CD4-positive, alpha-beta T cell (primary cell): ENCODE data around the gene KCNAB1. TPM values are rescaled to one million over a fixed set of nuclear protein-coding genes. Genes with fewer than 3 reads are reported as not detected.

ENCODE experiments used
- ATAC-seq: fragments of 200-7000 bp; cut with Tn5 transposase; one replicate; pipeline ENCODE4 v1.10.0; 2022; ENCODE audit warnings: mild to moderate bottlenecking; ENCODE audit not compliant: poor library complexity
- CTCF ChIA-PET: fragments of 350-600 bp; sonication (Branson Sonifier 250); formaldehyde crosslinking; loops from one replicate; lab custom pipeline; 2021; ENCODE audit warnings: antibody characterized with exemption, inconsistent platforms; lab: Charles Lee
- POLR2A ChIA-PET: fragments of 350-600 bp; sonication (Branson Sonifier 250); formaldehyde crosslinking; loops from one replicate; lab custom pipeline; 2021; ENCODE audit warnings: antibody characterized with exemption, inconsistent platforms; lab: Charles Lee
- DNase-seq, 14 experiments: peaks; one replicate each; pipeline ENCODE4 v3.0.0-alpha.2; 2013 to 2020; ENCODE audit warnings: mixed read lengths in 2 of 14
- H3K27ac ChIP-seq, 2 donors: one replicate each; pipeline versions ENCODE4 v1.5.1 to v1.7.0; 2013; ENCODE audit warnings: low read length in 2 of 2, low read depth in 1 of 2, mild to moderate bottlenecking in 1 of 2
- H3K27me3 ChIP-seq, 2 experiments: 1 replicate in 1 of 2; 2 replicates in 1 of 2; pipeline versions ENCODE4 v1.6.1 to v1.7.0; 2013; ENCODE audit warnings: low read length in 2 of 2, control low read depth in 1 of 2, mild to moderate bottlenecking in 1 of 2, moderate library complexity in 1 of 2; ENCODE audit not compliant: insufficient read depth in 2 of 2, control insufficient read depth in 1 of 2
- H3K36me3 ChIP-seq: one replicate; pipeline ENCODE4 v1.6.1; 2013; ENCODE audit warnings: low read length, control low read depth; ENCODE audit not compliant: insufficient read depth
- H3K4me1 ChIP-seq: one replicate; pipeline ENCODE4 v1.6.1; 2013; ENCODE audit warnings: low read length, control low read depth; ENCODE audit not compliant: insufficient read depth
- H3K4me3 ChIP-seq: one replicate; pipeline ENCODE4 v1.5.1; 2013; ENCODE audit warnings: mild to moderate bottlenecking, low read length, moderate library complexity
- H3K9me3 ChIP-seq, 2 experiments: 1 replicate in 1 of 2; 2 replicates in 1 of 2; pipeline versions ENCODE4 v1.6.1 to v1.7.0; 2013; ENCODE audit warnings: low read length in 2 of 2, mild to moderate bottlenecking in 2 of 2, control low read depth in 1 of 2, moderate library complexity in 1 of 2; ENCODE audit not compliant: control insufficient read depth in 1 of 2, insufficient read depth in 1 of 2
- H3K27ac Mint-ChIP-seq: one replicate; pipeline ENCODE4 v1.8.0; 2020; ENCODE audit warnings: mixed read lengths
- H3K27me3 Mint-ChIP-seq: one replicate; pipeline ENCODE4 v1.8.0; 2021; ENCODE audit warnings: mixed read lengths
- H3K36me3 Mint-ChIP-seq: one replicate; pipeline ENCODE4 v1.8.0; 2021; ENCODE audit warnings: low read depth, mixed read lengths
- H3K4me1 Mint-ChIP-seq: one replicate; pipeline ENCODE4 v1.8.0; 2021; ENCODE audit warnings: low read depth, mixed read lengths
- H3K4me3 Mint-ChIP-seq: one replicate; pipeline ENCODE4 v1.8.0; 2020; ENCODE audit warnings: mild to moderate bottlenecking, mixed read lengths
- H3K9me3 Mint-ChIP-seq: one replicate; pipeline ENCODE4 v1.8.0; 2020; ENCODE audit warnings: mixed read lengths
- intact Hi-C, 2 experiments: fragments of 100-400 bp; cut with DNase I in 1 of 2; cut with micrococcal nuclease in 1 of 2; formaldehyde crosslinking; loops; one replicate each; pipeline versions ENCODE4 v1.15.1 to v1.9.0; 2023 to 2025; cut with DNase I, micrococcal nuclease
- total RNA-seq, 174 experiments: library from RNA in 2 of 174; stranded (reverse) in 2 of 174; gene quantifications; one replicate each; pipeline ENCODE4 v1.2.3 and lab custom pipeline; 2021 to 2026
- TF ChIP-seq, protein P1 (sequence below): fragments of 200-600 bp; IDR thresholded peaks from one replicate; pipeline ENCODE4 v1.8.0; 2022; ENCODE audit warnings: antibody characterized with exemption, mild to moderate bottlenecking

Gene KCNAB1
- total RNA-seq, 2 experiments from 2014 or later: 0.14 TPM; not detected in 1

DNA sequence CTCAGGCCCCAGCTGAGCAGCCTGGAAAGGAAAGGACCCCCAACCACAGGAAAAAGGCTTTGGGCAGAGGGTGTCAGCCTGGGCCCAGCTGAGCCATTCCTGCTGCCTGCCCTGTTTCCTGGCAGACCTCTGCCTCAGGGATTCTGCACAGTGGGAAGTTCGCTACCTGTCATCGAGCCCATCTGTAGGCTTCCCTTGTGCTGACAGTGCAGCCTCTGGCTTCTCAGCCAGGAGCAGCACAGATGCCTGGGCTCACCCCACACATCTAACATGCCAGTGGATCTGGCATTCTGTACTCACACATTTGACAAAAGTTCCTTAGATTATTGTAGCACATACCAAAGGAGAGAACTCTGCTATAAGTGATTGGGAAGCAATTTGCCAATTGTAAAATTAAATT, 232.3 kb downstream of the KCNAB1 start:
- Mint-ChIP-seq H3K36me3 (no peaks in the 10 kb centered on the region), H3K27me3 (no peaks in the 10 kb centered on the region), H3K4me3 (no peak overlapping the region), H3K9me3 (no peaks in the 10 kb centered on the region), H3K27ac (no peak overlapping the region), H3K4me1 (no peaks in the 10 kb centered on the region)
- TF ChIP-seq, protein P1, sequence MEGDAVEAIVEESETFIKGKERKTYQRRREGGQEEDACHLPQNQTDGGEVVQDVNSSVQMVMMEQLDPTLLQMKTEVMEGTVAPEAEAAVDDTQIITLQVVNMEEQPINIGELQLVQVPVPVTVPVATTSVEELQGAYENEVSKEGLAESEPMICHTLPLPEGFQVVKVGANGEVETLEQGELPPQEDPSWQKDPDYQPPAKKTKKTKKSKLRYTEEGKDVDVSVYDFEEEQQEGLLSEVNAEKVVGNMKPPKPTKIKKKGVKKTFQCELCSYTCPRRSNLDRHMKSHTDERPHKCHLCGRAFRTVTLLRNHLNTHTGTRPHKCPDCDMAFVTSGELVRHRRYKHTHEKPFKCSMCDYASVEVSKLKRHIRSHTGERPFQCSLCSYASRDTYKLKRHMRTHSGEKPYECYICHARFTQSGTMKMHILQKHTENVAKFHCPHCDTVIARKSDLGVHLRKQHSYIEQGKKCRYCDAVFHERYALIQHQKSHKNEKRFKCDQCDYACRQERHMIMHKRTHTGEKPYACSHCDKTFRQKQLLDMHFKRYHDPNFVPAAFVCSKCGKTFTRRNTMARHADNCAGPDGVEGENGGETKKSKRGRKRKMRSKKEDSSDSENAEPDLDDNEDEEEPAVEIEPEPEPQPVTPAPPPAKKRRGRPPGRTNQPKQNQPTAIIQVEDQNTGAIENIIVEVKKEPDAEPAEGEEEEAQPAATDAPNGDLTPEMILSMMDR: no peak
- ChIA-PET POLR2A (no interaction called here), CTCF (no interaction called here)
- no peaks in the 10 kb centered on the region for H3K9me3 ChIP-seq
- no peak overlapping the region for H3K4me3 ChIP-seq
- intact Hi-C loops: no loop called here
- ATAC-seq (no peak), DNase-seq (no peak)
- H3K4me1 ChIP-seq: no peaks in the 10 kb centered on the region
- no peak overlapping the region for H3K27ac ChIP-seq
- H3K36me3 ChIP-seq: no peaks in the 10 kb centered on the region
- H3K27me3 ChIP-seq: peaks cover 0 to 3% of the 10 kb centered on the region in 2 experiments

DNA sequence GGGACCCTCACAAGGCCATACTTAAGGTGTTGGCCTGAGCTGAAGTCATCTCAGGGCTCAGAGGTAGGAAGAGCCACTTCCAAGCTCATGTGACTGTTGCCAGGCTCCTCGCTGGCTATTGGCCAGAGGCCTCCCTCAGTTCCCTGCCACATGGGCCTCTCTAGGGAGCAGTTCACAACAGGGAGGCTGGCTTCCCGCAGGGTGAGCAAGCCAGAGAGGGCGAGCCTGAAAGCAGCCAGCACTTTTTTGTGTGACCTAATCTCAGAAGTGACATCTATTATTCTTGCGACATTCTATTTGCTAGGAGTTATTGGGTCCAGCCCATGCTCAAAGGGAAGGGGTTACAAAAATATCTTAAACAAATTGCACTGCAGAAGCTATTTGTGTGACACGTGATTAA, 233.2 kb downstream of the KCNAB1 start:
- H3K9me3 Mint-ChIP-seq: no peaks in the 10 kb centered on the region
- no peak overlapping the region for H3K4me3 Mint-ChIP-seq
- ATAC-seq (no peak), DNase-seq (no peak)
- POLR2A ChIA-PET: no interaction called here
- H3K4me1 Mint-ChIP-seq: no peaks in the 10 kb centered on the region
- TF ChIP-seq, protein P1: no peak
- H3K27ac Mint-ChIP-seq: no peak overlapping the region
- Histone ChIP-seq H3K4me3 (no peak overlapping the region), H3K4me1 (no peaks in the 10 kb centered on the region), H3K36me3 (no peaks in the 10 kb centered on the region), H3K9me3 (no peaks in the 10 kb centered on the region), H3K27ac (no peak overlapping the region), H3K27me3 (peaks cover 0 to 8% of the 10 kb centered on the region in 2 experiments)
- CTCF ChIA-PET: no interaction called here
- no peaks in the 10 kb centered on the region for H3K36me3 Mint-ChIP-seq
- no peaks in the 10 kb centered on the region for H3K27me3 Mint-ChIP-seq
- intact Hi-C loops: no loop called here

DNA sequence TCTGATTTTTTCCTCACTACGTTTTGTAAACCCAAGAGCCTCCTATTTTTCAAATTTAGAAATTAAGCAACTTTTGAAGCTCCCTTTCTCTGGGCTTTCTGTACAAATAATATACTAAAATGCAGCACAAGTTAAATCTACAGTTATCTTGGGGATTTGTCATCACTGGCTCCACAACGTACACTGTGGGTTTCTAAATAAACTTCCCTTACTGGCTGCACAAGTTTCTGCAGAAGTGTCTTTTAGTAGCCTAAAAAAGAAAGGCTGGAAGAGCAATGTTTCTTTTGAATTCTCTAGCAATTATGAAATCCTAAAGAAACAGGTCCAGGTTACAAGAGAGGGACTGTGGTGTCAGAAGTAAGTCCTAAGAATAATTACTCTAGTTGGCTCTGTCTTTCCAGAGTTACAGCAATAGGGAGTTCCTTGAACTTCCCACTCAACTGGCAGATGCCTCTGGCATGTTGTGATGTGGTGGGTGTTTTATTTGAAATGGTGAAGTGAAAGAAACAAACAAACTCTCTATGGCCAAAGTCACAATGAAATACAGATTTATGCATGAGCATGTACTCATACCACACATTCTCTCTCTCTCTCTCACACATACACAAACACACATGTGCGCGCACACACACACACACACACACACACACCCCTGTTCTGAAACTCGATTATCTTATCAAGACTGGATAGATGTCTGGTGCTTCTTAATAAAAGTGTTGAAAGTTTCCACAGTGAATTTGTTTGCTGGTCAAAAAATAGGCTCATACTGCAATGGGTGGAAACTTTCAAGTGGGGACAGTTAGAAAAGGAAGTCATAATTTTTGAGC, 236.4 kb downstream of the KCNAB1 start:
- no peaks in the 10 kb centered on the region for H3K4me1 Mint-ChIP-seq
- H3K9me3 Mint-ChIP-seq: no peaks in the 10 kb centered on the region
- no peak for DNase-seq
- H3K27me3 ChIP-seq: peaks cover 0 to 5% of the 10 kb centered on the region in 2 experiments
- POLR2A ChIA-PET: no interaction called here
- no peaks in the 10 kb centered on the region for H3K9me3 ChIP-seq
- H3K27ac ChIP-seq: no peak overlapping the region
- no peak overlapping the region for H3K27ac Mint-ChIP-seq
- CTCF ChIA-PET: no interaction called here
- intact Hi-C loops: no loop called here
- H3K27me3 Mint-ChIP-seq: peaks cover 7% of the 10 kb centered on the region
- no peak overlapping the region for H3K4me3 ChIP-seq
- no peaks in the 10 kb centered on the region for H3K4me1 ChIP-seq
- TF ChIP-seq, protein P1: no peak
- H3K36me3 Mint-ChIP-seq: no peaks in the 10 kb centered on the region
- H3K36me3 ChIP-seq: no peaks in the 10 kb centered on the region
- no peak overlapping the region for H3K4me3 Mint-ChIP-seq
- ATAC-seq: no peak
